NB4 (cell line): ENCODE measurements around the gene ZBTB8OS.

Experiments
- DNase-seq: peaks from one replicate; pipeline ENCODE4 v3.0.0; 2010; ENCODE audit warnings: low read depth
- H3K4me3 ChIP-seq: one replicate; pipeline ENCODE4 v1.5.1; 2011; ENCODE audit warnings: mild to moderate bottlenecking, low read depth, low read length, moderate library complexity
- MAX ChIP-seq: IDR thresholded peaks from 2 replicates; pipeline ENCODE4 v1.6.1; 2011; ENCODE audit warnings: low read depth, low read length
- MYC ChIP-seq: IDR thresholded peaks from 2 replicates; pipeline ENCODE4 v1.6.1; 2011; ENCODE audit warnings: low read depth, low read length
- POLR2A ChIP-seq: IDR thresholded peaks from 2 replicates; pipeline ENCODE4 v1.6.1; 2011; ENCODE audit warnings: mild to moderate bottlenecking; ENCODE audit not compliant: insufficient read length; ENCODE audit errors: extremely low read depth
- TF ChIP-seq, protein P1 (sequence below): IDR thresholded peaks from one replicate; pipeline ENCODE4 v1.5.1; 2012; ENCODE audit warnings: low read depth, low read length

The ZBTB8OS gene

GRCh38 chr1:32618673-32619221, 31.6 kb downstream of the ZBTB8OS start:
- peak; percentile 42 for DNase-seq
- no peak overlapping the region for H3K4me3 ChIP-seq
- TF ChIP-seq, protein P1, sequence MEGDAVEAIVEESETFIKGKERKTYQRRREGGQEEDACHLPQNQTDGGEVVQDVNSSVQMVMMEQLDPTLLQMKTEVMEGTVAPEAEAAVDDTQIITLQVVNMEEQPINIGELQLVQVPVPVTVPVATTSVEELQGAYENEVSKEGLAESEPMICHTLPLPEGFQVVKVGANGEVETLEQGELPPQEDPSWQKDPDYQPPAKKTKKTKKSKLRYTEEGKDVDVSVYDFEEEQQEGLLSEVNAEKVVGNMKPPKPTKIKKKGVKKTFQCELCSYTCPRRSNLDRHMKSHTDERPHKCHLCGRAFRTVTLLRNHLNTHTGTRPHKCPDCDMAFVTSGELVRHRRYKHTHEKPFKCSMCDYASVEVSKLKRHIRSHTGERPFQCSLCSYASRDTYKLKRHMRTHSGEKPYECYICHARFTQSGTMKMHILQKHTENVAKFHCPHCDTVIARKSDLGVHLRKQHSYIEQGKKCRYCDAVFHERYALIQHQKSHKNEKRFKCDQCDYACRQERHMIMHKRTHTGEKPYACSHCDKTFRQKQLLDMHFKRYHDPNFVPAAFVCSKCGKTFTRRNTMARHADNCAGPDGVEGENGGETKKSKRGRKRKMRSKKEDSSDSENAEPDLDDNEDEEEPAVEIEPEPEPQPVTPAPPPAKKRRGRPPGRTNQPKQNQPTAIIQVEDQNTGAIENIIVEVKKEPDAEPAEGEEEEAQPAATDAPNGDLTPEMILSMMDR = no peak
- TF ChIP-seq MYC (no peak), POLR2A (no peak), MAX (no peak)

DNA sequence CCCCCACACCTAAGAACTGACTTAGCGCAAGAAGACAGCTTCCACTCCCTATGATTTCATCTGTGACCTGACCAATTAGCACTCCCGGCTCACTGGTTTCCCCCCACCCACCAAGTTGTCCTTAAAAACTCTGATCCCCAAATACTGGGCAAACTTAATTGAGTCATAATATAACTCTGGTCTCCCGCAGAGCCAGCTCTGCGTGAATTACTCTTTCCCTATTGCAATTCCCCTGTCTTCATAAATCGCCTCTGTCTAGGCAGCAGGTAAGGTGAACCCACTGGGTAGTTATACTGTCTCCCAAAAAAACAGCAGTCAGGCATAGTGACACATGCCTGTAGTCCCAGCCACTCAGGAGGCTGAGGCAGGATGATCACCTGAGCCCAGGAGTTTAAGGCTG, 36.9 kb downstream of the ZBTB8OS start:
- DNase-seq = no peak
- H3K4me3 ChIP-seq = no peak overlapping the region
- TF ChIP-seq, protein P1 = no peak
- TF ChIP-seq MAX = no peak
- TF ChIP-seq POLR2A = no peak
- no peak for TF ChIP-seq MYC

- DNase-seq = no peak
- no peak overlapping the region for H3K4me3 ChIP-seq
- no peak for TF ChIP-seq MYC
- TF ChIP-seq, protein P1 = no peak
- no peak for TF ChIP-seq POLR2A
- TF ChIP-seq MAX = no peak
These were observed 38.0 kb downstream of the ZBTB8OS start for GRCh38 chr1:32612189-32612881.

DNA sequence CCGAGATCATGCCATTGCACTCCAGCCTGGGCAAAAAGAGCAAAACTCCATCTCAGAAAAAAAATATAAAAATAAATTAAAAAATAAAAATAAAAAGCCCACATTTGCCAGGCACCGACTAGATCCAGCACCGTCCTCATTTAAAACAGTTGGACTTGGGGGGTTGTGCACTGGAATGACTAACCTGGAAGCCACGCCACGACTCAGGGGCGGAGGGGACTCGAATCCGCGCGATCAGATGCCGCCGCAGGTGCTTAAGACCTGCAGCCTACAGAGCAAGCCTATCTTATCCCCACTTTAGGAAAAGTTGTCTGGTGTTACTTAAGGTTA, 38.5 kb downstream of the ZBTB8OS start:
- TF ChIP-seq, protein P1 = no peak
- TF ChIP-seq MAX (no peak), POLR2A (no peak), MYC (no peak)
- H3K4me3 ChIP-seq = no peak overlapping the region
- no peak for DNase-seq

DNA sequence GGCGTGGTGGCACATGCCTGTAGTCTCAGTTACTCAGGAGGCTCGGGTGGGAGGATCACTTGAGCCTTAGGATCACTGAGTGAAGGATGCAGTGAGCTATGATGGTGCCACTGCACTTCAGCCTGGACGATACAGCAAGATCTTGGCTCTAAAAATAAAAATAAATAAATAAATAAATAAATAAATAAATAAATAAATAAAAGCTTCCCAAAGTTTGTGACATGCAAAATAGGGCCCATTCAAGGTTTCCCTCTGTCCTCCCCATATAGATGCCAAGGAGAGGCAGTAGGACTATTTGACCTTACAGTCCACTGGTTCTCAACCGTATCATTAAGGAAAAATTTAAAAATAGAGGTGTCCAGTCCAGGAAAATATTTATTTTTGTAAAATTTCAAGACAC, 41.2 kb downstream of the ZBTB8OS start:
- no peak for DNase-seq
- TF ChIP-seq MAX (no peak), MYC (no peak), POLR2A (no peak)
- TF ChIP-seq, protein P1 = no peak
- H3K4me3 ChIP-seq = no peak overlapping the region
